Activated CD4-positive, alpha-beta T cell treated with anti-CD3 and anti-CD28 coated beads for 1 hour (primary cell): ENCODE data around the gene DIAPH1.

Experiments
- DNase-seq: peaks from one replicate; pipeline ENCODE4 v3.0.0-alpha.2; 2020

The DIAPH1 gene

DNA sequence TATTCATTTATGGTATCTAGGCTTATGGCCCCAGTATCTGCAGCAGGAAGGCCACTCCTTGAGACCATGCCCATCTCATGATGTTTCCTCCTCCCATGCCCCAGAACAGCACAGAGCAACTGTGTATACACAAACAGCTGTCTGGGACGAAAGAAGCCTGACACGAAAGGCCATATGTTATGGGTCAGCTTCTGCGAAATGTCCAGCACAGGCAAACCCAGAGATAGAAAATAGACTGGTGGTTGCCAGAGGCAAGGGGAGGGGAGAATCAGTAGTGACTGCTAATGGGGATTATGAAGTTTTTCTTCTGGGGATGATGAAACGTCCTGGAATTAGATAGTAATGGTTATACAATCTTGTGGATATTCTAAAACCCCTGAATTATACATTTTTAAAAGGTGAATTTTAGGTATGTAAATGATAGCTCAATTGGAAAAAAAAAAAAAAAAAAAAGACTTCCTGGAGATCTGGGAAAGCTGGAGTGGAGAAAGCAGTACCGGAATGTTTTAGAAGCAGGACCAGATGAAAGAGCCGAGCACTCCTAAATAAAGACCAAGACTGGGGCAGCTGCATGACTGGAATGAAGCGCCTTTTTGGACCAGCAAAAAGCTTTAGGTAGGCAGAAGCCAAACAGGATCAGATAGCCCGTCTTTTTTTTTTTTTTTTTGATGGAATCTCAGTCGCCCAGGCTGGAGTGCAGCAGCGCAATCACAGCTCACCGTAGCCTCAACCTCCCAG is 100.8 kb downstream of the DIAPH1 start:
- DNase-seq, result no peak

GRCh38 chr5:141517312-141517711 is 101.5 kb downstream of the DIAPH1 start:
- DNase-seq, result no peak

GRCh38 chr5:141516672-141517025 is 102.2 kb downstream of the DIAPH1 start:
- no peak for DNase-seq

- DNase-seq, result no peak
Measured at GRCh38 chr5:141515946-141516671, 102.7 kb downstream of the DIAPH1 start.

GRCh38 chr5:141515141-141515540 is 103.7 kb downstream of the DIAPH1 start:
- DNase-seq, result no peak

DNA sequence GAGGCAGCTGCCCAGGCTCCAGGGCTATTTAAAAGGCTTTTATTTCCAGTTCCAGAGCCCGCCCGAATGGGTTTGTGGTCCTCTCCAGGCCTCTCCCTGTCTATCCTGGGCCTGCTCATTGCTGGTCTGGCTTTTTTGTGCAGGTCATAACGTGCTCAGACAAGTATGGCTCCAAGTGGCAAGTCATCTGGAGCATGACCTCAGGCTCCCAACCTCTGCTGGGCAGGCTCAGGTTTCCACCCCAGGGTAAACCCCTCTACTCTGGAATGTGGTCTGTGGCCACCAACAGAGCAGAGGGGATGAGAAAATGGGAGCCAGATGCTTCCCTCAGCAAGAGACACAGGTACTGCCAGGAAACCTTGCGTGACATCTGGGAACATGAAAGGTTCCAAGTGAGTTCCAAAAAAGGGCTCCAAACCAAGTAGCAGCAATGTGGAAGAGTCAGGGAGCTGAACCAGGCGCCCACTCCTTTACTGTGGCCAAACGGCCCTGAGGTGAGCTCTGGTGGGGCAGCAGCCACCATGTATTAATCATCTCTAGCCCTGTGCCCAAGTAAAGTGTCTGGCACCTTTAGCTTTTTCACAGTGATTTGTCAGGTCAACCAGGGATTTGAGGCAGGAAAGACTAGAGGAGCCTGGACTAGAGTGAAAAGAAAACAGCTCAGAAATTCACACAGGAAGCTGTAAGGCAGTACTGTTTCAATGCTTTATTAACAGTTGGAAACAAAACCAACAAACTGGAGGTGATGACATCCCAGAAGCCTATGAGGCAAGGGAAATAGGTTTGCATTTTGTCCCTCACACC is 104.3 kb downstream of the DIAPH1 start:
- no peak for DNase-seq

- DNase-seq, result peak; percentile 42
Measured at GRCh38 chr5:141513627-141514329, 105.0 kb downstream of the DIAPH1 start.

- DNase-seq, result peak; percentile 15
Measured at GRCh38 chr5:141512911-141513626, 105.7 kb downstream of the DIAPH1 start.

DNA sequence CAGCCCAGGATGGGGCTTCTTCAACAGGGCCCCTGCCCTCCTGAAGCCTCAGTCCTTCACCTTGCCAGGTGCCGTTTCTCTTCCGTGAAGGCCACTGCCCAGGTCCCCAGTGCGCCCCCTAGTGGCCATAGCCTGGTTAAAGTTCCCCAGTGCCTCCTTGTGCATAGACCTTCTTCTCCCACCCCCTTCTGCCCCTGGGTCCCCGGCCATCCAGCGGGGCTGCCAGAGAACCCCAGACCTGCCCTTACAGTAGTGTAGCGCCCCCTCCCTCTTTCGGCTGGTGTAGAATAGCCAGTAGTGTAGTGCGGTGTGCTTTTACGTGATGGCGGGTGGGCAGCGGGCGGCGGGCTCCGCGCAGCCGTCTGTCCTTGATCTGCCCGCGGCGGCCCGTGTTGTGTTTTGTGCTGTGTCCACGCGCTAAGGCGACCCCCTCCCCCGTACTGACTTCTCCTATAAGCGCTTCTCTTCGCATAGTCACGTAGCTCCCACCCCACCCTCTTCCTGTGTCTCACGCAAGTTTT is 106.3 kb downstream of the DIAPH1 start:
- DNase-seq, result peak; percentile 75

DNA sequence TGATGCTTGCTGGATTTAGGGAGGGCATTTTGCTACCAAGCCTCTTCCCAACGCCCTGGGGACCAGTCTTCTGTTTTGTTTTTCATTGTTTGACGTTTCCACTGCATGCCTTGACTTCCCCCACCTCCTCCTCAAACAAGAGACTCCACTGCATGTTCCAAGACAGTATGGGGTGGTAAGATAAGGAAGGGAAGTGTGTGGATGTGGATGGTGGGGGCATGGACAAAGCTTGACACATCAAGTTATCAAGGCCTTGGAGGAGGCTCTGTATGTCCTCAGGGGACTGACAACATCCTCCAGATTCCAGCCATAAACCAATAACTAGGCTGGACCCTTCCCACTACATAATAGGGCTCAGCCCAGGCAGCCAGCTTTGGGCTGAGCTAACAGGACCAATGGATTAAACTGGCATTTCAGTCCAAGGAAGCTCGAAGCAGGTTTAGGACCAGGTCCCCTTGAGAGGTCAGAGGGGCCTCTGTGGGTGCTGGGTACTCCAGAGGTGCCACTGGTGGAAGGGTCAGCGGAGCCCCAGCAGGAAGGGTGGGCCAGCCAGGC is 107.0 kb downstream of the DIAPH1 start:
- DNase-seq, result no peak

- DNase-seq, result no peak
Measured at GRCh38 chr5:141510850-141511601, 107.8 kb downstream of the DIAPH1 start.

DNA sequence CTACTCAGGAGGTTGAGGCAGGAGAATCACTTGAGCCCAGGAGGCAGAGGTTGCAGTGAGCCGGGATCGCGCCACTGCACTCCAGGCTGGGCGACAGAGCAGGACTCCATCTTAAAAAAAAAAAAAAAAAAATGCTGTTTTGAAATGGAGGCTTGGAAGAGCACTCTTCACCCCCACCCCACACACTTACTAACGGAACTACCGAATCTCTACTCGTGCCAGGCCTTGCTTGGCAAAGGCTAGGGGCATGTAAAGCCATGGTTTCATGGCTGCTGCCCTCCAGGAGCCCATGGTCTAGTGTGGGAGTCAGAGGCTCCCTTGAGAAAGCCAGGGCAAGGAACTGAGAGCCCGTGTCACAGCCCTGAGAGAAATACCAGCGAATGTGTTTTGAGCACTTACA is 108.6 kb downstream of the DIAPH1 start:
- DNase-seq, result no peak

GRCh38 chr5:141508798-141509611 is 109.8 kb downstream of the DIAPH1 start:
- DNase-seq, result no peak

GRCh38 chr5:141508440-141508797 is 110.4 kb downstream of the DIAPH1 start:
- DNase-seq, result no peak

DNA sequence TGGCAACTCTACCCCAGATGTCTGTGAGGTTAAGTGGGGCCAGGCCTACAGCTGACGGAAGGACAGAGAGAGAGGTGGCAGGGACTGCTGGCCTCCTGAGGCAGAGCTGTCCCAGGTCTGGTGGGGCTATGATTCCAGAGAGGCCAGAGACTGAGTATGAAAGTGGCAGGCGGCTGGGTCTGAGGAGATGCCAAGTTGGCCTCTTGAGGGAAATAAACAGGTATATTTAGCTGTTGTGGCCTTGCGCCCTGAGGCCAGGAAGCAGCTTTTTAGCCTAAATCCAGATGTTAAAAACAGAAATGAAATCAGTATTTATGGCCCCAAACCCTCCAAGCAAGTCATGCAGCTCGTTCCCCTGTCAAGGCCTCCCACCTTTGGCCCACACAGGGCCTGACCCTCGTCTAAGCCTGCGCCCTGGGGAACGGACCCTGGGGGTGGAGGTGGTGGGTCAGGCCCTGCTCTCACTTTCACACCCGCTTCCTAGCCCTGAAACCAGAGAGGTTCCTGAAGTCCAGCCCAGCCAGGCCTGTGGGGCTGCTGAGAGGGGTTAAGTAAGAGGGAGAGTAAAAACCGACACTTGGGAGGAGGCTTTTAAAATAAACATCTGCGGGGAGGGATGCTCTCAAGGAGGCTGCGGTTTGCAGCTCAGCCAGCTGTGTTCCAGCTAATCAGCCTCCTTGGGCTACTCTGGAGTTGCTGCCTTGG is 111.3 kb downstream of the DIAPH1 start:
- DNase-seq, result no peak

DNA sequence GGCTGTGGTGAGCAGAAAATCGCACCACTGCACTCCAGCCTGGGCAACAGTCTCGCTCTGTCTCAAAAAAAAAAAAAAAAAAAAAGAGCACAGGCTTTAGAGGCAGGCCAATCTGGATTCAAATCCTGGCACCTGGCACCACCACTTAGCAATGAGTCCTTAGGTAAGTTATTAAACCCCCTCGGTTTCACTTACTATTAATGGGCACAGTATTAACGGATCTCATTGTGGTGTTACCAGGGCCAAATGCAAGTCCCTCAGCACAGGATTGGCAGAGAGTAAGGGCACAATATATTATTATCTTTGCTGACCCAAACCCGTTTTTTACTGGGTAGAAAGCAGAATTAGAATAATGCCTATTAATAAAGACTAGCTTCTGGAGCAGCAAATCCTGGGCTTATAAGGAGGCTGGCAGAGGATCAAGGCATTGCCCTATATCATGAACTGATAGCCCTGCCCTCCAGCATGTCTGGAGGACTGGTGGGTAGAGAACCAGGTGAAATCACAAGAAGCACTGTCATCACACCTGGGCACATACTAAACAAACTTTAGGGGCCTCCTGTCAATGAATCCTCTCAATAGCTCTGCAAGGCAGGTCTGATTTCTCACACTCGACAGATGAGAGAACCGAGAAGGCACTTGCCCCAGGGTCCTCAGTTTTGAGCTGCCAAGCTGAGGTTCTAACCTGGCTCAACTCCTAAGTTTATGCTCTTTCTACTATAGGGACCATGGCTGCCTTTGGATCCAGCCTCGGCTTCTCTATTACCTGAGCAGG is 112.2 kb downstream of the DIAPH1 start:
- DNase-seq, result no peak

- no peak for DNase-seq
Measured at GRCh38 chr5:141504216-141504615, 114.6 kb downstream of the DIAPH1 start.

DNA sequence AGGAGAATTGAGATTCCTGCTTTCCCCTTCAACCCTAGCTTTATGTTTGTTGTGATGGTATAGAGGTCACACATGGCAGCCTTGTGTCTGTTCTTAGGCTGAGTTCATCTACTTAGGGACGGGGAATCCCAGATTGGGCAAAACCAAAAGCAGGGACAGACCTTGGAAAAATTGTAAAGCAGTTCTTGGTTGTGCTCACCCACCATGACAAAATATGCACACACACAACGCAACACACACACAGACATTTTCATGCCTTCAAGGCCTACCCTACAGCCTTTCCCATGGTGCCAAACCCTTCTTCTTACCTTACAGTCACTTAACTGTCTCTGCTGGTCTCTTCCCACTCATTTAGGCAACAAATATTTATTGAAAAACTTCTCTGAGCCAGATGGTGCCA is 115.1 kb downstream of the DIAPH1 start:
- no peak for DNase-seq

DNA sequence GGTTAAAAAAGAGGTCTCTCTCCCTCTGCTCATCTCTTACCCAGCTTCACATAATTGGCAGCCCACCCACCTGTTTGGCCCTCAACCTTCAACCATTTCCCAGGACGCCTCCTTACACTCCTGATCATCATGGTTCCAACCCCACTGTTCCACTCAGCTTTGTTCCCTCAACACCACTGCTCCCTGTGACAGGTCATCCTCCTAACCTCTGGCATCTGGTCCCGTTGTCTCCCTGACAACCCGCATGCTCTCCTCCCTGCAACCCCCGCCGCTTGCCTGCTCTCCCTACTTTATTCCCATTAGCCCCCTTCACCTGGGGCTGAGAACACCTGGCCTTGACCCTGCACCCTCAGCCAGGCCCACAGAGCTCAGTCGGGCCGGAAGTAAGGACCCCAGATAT is 117.0 kb downstream of the DIAPH1 start:
- DNase-seq, result no peak
